Dendritic cell treated with granulocyte-macrophage colony-stimulating factor and Interleukin-4, amounts not matched to agents 40 ng/mL and 50 ng/mL, for 4 days (primary cell): ENCODE results near the gene DMRT2.

Source experiments
- H3K27ac Mint-ChIP-seq: one replicate; pipeline ENCODE4 v1.8.0; 2022; ENCODE audit warnings: mild to moderate bottlenecking, mixed read lengths
- H3K27me3 Mint-ChIP-seq: one replicate; pipeline ENCODE4 v1.8.0; 2022; ENCODE audit warnings: mild to moderate bottlenecking, mixed read lengths
- H3K36me3 Mint-ChIP-seq: one replicate; pipeline ENCODE4 v1.8.0; 2022; ENCODE audit warnings: low read depth, mixed read lengths
- H3K4me1 Mint-ChIP-seq: one replicate; pipeline ENCODE4 v1.8.0; 2022; ENCODE audit warnings: low read depth, mixed read lengths
- H3K4me3 Mint-ChIP-seq: one replicate; pipeline ENCODE4 v1.8.0; 2022; ENCODE audit warnings: mild to moderate bottlenecking, moderate library complexity, mixed read lengths
- H3K9me3 Mint-ChIP-seq: one replicate; pipeline ENCODE4 v1.8.0; 2022; ENCODE audit warnings: mixed read lengths
- intact Hi-C: fragments of 100-400 bp; cut with micrococcal nuclease; formaldehyde crosslinking; loops from one replicate; pipeline ENCODE4 v1.15.0; 2022

Gene DMRT2

DNA sequence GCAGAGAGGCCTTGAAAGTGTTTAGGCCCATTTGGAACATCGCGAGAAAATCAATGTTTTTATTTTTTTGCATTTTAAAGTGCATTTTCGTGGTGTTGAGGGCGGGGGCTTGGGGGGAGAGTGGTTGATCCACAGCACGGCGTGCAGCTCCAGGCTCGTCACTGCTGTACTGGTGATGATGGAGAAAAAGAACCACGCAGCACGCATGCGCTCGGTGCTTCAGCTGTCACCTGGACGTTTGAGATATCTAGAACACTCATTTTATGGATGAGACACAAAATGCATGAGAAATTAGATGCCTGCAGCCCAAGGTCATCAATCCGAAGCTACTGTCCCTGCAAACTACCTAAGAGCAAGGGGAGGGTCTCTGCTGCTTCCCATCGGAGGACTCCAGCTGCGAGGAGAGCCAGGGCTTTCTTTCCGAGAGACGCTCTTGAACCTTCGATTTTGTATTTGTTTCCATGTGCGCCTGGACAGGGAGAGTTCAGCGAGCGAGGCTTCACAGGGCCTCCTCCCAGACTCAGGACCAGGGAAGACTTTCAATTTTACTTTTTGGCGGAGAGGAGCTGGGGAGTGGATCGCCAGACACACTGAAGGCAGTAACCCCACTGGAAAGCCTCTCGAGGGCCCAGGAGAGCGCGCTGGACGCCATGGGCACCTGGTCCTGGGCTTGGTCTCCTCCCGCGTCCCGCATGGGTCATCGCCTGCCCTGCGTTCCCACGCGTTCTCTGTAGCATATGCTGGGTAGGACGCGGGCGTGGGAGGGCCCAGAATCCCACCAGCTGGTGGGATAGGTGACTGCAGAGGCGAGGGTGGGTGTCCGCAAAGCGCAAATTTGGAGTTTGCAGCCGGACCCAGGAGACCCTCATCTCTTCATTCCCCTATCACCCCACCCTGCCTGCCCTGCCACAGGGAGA, 2.5 kb downstream of the DMRT2 start:
- H3K27ac Mint-ChIP-seq, result no peak overlapping the region
- peaks cover 90% of the 10 kb centered on the region for H3K27me3 Mint-ChIP-seq
- no peaks in the 10 kb centered on the region for H3K36me3 Mint-ChIP-seq
- H3K9me3 Mint-ChIP-seq, result no peaks in the 10 kb centered on the region
- H3K4me1 Mint-ChIP-seq, result peaks cover 33% of the 10 kb centered on the region
- no peak overlapping the region for H3K4me3 Mint-ChIP-seq
- intact Hi-C loops, result no loop called here

DNA sequence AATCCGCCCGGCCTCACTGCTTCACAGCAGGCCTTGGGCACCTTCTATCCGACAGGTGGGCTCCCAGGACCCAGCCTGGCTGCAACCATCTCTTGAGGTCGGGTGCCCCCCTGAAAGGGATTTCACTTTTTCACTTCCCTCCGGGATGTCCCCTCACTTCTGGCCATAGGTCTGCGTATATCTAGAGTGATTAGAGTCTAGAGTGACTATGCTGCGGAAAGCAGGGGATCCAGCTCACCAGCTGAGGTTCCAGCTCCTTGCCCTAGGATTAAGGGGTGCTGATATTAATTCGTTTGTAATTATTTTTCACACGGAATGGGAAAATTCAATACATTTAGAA, 3.1 kb downstream of the DMRT2 start:
- intact Hi-C loops, result no loop called here
- Mint-ChIP-seq H3K36me3 (no peaks in the 10 kb centered on the region), H3K27ac (no peak overlapping the region), H3K4me1 (peaks cover 27% of the 10 kb centered on the region), H3K4me3 (no peak overlapping the region), H3K27me3 (peaks cover 90% of the 10 kb centered on the region), H3K9me3 (no peaks in the 10 kb centered on the region)

DNA sequence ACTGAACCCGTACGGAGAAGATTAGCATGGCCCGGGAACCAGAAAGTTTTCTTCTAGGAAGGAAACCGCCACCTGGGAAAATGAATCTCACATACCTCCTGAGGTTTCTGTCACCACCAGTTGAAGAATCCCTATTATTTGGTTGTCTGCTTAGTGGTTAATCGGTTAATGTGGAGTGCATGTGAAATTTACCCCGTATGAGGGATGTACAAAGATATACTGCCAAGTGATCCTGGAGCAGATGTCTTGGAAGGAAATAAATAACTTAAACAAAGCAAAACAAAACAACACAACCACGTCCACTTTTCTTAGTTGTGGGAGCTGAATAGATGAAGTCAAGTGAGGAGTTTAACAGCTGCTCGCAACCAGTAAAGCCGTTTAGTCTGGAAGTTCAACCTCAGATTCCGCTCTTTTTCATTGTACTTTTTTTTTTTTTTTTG, 3.8 kb downstream of the DMRT2 start:
- Mint-ChIP-seq H3K27ac (no peak overlapping the region), H3K4me3 (no peak overlapping the region), H3K27me3 (peaks cover 86% of the 10 kb centered on the region), H3K4me1 (peaks cover 19% of the 10 kb centered on the region), H3K9me3 (no peaks in the 10 kb centered on the region), H3K36me3 (no peaks in the 10 kb centered on the region)
- intact Hi-C loops, result no loop called here

DNA sequence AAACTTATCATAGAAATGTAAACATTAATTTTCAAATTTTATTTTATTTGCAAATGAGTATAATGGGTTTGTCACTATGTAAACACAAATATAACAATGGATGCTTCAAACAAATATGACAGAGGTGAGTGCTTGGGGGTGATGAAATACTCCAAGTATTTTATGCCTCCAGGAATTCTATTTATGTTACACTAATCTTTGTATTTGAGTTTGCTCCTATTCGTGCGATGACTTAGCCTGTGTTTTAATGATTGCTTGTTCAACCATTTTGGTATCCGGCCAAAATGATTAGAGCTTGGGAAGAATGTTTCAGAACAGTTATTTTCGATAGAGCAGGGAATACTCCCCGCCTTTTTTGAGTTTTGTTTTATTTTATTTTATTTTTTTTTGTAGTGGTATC, 5.0 kb downstream of the DMRT2 start:
- intact Hi-C loops, result no loop called here
- no peak overlapping the region for H3K27ac Mint-ChIP-seq

DNA sequence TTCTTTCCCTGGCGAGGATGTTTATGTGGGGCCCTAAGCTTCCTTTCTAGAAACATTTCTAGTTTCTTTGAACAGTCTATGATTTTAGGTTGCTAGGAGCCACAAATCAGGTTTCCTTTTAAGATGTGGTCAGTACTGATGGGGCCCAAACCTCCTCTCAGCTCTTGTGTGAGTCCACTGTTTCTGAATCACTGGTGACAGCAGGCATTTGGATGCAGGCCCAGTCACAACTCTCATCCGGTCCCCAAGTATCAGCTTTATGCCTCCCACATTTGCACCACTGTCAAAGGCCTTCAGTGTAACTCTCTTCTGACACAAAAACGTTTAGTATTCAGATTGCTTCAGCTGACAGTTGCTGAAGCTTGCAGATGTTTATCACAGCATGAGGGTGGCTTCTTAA, 7.8 kb downstream of the DMRT2 start:
- Mint-ChIP-seq H3K27me3 (peaks cover 54% of the 10 kb centered on the region), H3K4me3 (no peak overlapping the region), H3K36me3 (no peaks in the 10 kb centered on the region), H3K9me3 (no peaks in the 10 kb centered on the region), H3K4me1 (no peaks in the 10 kb centered on the region), H3K27ac (no peak overlapping the region)
- intact Hi-C loops, result no loop called here

More for the DNA sequence above, 5.0 kb downstream of the DMRT2 start:
- Mint-ChIP-seq H3K36me3 (no peaks in the 10 kb centered on the region), H3K9me3 (no peaks in the 10 kb centered on the region), H3K4me1 (peaks cover 12% of the 10 kb centered on the region), H3K27me3 (peaks cover 74% of the 10 kb centered on the region), H3K4me3 (no peak overlapping the region)

DNA sequence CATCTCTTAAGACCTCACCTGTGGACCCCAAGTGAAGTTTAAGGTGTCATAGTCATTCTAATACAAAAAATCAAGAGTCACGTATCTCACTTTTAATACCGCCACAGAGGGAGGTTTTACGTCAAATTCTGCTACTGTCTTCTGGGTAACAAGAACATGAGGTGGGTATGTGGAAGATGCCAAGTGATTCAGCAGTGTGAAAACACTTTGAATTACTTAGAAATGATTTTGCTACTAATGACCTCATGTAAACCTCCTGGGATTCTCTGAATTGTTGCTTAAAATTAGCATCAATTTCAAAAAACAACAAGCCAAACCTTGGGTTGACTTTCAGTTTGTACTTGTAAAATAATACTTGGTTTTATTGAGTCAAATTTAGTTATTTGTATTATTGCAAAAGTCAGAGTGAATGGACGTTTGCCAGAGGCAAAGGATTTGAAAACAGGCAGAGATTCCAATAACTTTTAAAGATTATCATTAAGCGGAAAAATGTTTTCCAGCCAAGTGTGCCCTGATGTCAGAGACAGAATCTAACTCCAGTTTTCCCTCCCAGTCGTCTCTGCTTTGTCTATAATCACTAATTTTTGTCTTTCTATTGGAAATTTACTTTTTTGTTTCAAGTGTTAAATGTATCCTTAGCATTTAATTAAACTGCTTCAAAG, 8.8 kb downstream of the DMRT2 start:
- H3K4me1 Mint-ChIP-seq, result no peaks in the 10 kb centered on the region
- H3K27me3 Mint-ChIP-seq, result peaks cover 46% of the 10 kb centered on the region
- no peak overlapping the region for H3K27ac Mint-ChIP-seq

DNA sequence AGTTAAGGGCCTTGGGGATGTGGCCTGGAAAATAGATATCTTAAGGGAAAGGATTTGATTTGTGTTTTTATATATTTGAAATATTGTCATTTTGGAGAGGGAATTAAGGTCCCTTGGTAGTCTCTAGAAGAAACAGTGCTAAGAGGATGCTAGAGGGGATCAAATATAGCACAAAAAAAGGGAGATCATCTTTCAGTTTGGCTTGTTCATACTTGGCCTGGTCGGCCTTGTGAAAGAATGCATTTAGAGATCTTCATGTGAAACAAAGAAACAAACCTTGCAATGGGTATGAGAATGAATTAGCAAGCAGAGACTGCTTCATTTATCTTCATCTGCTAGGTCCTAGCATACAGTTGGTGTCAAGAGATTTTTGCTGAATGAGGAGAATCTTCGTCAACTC, 15.0 kb downstream of the DMRT2 start:
- Mint-ChIP-seq H3K27me3 (peaks cover 19% of the 10 kb centered on the region), H3K27ac (no peak overlapping the region), H3K9me3 (no peaks in the 10 kb centered on the region), H3K4me1 (no peaks in the 10 kb centered on the region), H3K36me3 (no peaks in the 10 kb centered on the region), H3K4me3 (no peak overlapping the region)
- intact Hi-C loops, result no loop called here

More for the DNA sequence above, 8.8 kb downstream of the DMRT2 start:
- intact Hi-C loops, result no loop called here
- Mint-ChIP-seq H3K4me3 (no peak overlapping the region), H3K36me3 (no peaks in the 10 kb centered on the region), H3K9me3 (no peaks in the 10 kb centered on the region)

DNA sequence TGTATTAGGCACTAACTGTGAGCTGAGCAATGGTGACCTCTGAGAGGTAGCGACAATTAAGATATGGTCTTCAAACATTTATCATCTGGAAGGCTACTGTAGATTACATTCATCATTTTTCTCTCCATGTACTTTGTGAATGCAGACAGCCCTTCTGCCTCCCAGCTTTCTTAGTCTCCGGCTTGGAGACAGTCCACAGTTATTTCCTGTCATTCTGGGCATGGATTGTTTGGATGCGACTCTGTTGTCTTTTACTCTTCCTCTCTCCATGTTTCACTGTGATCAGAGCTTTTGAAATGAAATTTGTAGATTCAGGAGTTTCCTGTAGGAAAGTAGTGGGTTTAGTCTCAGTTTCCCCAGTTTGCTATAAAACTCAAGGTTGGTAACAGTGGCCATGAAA, 20.5 kb downstream of the DMRT2 start:
- no peak overlapping the region for H3K27ac Mint-ChIP-seq
- no peaks in the 10 kb centered on the region for H3K9me3 Mint-ChIP-seq
- intact Hi-C loops, result no loop called here
- peaks cover 15% of the 10 kb centered on the region for H3K27me3 Mint-ChIP-seq
- no peaks in the 10 kb centered on the region for H3K36me3 Mint-ChIP-seq
- no peaks in the 10 kb centered on the region for H3K4me1 Mint-ChIP-seq
- no peak overlapping the region for H3K4me3 Mint-ChIP-seq

DNA sequence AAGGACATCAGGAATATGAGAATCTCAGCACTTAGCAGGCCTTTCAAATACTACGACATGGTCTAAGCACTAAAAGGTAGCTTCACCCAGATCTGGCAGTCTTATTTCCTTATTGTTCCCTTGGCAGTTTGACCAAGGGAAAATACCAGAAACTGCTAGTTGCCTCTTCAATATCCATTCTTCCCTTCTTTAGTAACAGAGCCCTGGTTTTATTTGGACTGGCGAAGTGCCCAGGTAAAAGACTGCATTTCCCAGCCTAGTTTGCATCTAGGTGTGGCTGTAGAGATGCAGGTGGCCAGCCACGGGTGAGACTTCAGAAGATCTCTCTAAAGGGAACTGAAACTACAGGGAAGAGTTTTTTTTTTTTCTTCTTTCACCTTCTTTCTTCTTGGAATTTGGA, 21.6 kb downstream of the DMRT2 start:
- intact Hi-C loops, result no loop called here
- H3K9me3 Mint-ChIP-seq, result no peaks in the 10 kb centered on the region

DNA sequence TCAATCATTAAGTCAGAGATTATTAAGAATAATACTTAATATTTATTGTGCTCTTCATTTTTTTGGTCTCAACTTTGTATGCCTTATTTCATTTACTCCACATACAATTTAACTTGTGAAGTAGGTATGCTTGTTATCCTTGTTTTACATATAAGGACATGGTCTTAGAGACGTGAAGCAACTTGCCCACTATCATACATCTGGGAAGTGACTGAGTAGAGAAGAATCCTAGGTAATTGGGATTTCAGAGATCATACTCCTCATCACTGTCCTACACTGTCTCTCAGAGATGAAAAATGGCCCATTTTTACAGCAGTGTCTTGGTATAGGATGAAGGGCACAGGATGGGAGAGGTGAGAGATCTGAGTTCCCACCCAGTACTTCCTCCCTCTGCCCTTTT, 23.3 kb downstream of the DMRT2 start:
- no peaks in the 10 kb centered on the region for H3K9me3 Mint-ChIP-seq
- H3K36me3 Mint-ChIP-seq, result no peaks in the 10 kb centered on the region
- intact Hi-C loops, result no loop called here
- H3K4me1 Mint-ChIP-seq, result no peaks in the 10 kb centered on the region
- no peak overlapping the region for H3K27ac Mint-ChIP-seq
- H3K4me3 Mint-ChIP-seq, result no peak overlapping the region
- H3K27me3 Mint-ChIP-seq, result peaks cover 10% of the 10 kb centered on the region

More for the DNA sequence above, 21.6 kb downstream of the DMRT2 start:
- Mint-ChIP-seq H3K27me3 (peaks cover 16% of the 10 kb centered on the region), H3K36me3 (no peaks in the 10 kb centered on the region), H3K4me1 (no peaks in the 10 kb centered on the region), H3K27ac (no peak overlapping the region), H3K4me3 (no peak overlapping the region)

DNA sequence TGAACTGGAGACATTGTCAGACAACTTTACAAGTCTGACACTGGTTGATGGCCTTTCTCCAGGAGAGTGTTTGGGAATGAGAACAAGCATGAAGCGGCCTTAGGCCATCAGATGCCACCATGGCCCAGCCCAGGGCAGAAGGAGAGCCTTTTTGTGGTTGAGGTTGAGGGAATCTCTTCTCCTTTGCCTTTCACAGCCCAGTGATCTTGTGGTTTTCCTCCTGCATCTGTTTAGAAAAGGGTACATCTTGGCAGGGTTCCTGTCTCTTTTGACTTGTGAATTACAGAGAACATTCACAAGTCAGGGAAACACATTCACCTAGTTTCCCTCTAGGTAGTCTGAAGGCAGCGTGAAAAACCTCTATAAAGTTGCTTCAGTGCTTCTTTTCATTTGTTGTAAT, 27.5 kb downstream of the DMRT2 start:
- Mint-ChIP-seq H3K27me3 (peaks cover 4% of the 10 kb centered on the region), H3K36me3 (no peaks in the 10 kb centered on the region), H3K27ac (no peak overlapping the region), H3K9me3 (no peaks in the 10 kb centered on the region), H3K4me3 (no peak overlapping the region), H3K4me1 (no peaks in the 10 kb centered on the region)
- intact Hi-C loops, result no loop called here

DNA sequence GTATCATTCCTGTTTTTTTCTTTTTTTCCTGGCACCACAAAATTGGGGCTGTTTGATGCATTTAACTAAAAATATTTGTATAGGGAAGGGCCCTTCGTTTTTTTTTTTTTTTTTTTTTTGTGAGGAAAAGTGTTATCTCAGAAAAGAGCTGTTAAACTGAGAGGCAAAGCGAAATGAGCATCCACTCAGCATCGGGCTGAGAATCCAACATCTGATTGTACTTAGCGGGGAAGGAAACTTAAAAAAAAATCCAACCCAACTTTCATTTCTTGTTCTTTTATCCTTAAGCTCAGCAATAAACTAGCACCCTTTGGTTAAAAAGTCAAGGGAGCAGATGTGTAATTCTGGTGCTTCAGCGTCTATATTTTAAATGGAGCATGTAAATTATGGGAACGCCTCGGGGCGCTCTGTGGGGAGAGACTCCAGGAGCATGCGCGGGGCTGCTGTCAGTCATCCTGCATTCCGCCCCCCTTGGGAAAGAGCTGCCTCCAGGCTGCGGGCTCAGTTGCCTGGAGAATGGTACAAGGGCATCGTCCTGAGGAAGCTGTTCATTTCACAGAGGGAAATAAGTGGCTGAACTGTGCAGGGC, 33.3 kb downstream of the DMRT2 start:
- H3K27me3 Mint-ChIP-seq, result peaks cover 13% of the 10 kb centered on the region
- no peaks in the 10 kb centered on the region for H3K36me3 Mint-ChIP-seq
- H3K4me3 Mint-ChIP-seq, result no peak overlapping the region
- intact Hi-C loops, result no loop called here
- H3K27ac Mint-ChIP-seq, result no peak overlapping the region
- H3K9me3 Mint-ChIP-seq, result no peaks in the 10 kb centered on the region
- no peaks in the 10 kb centered on the region for H3K4me1 Mint-ChIP-seq

DNA sequence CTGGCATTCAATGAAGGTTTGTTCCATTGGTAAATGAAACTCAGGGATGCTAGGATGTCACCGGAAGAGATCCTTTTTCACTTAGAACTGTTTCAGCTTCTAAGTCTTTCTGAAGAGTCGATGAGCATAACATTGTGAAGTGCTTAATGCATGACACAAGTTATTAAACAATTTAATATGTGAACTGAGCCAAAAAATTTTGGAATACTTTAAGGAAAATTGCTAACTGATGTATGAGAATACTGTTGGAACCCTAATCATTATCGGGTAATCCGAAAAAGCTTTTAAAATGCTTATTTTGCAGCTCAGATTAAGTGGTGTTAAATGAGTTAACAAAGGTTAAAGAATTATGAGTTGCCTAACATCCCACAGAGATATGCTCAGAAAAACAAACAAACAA, 34.9 kb downstream of the DMRT2 start:
- Mint-ChIP-seq H3K27ac (no peak overlapping the region), H3K27me3 (peaks cover 13% of the 10 kb centered on the region), H3K4me3 (no peak overlapping the region), H3K9me3 (no peaks in the 10 kb centered on the region), H3K36me3 (no peaks in the 10 kb centered on the region), H3K4me1 (no peaks in the 10 kb centered on the region)
- intact Hi-C loops, result no loop called here

DNA sequence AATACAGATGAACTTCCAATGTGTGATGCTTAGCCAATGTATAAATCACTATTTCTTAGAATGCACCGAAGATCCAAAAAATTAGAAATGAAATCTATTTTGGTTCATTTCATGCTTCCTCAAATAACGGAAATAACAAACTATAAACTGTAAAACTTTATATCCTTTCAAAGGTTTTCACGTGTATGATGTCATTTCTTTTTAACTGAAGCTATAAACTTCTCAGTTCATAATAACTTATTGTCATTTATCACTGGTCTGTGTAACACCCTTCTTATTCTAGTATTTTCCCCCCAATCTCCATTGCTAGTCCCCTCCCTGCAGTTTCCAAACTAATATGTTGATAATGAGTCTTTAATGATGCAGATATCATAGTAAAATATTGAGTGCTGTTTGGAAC, 36.4 kb downstream of the DMRT2 start:
- no peak overlapping the region for H3K27ac Mint-ChIP-seq

More for the DNA sequence above, 36.4 kb downstream of the DMRT2 start:
- intact Hi-C loops, result no loop called here
- Mint-ChIP-seq H3K36me3 (no peaks in the 10 kb centered on the region), H3K27me3 (peaks cover 13% of the 10 kb centered on the region), H3K4me1 (no peaks in the 10 kb centered on the region), H3K4me3 (no peak overlapping the region), H3K9me3 (no peaks in the 10 kb centered on the region)
